NCI-H2107 (cell line): ENCODE measurements around the gene PNMA6E.

Experiments used
- DNase-seq: peaks from one replicate; lab custom pipeline; 2025; lab: John Stamatoyannopoulos, UW

Gene PNMA6E

GRCh38 chrX:153401133-153401764 is at the start of gene PNMA6E:
PNMA6E (minus strand) TSS chrX:153401350; CDS start chrX:153398849, 2,501 bp downstream.
- no peak for DNase-seq

DNA sequence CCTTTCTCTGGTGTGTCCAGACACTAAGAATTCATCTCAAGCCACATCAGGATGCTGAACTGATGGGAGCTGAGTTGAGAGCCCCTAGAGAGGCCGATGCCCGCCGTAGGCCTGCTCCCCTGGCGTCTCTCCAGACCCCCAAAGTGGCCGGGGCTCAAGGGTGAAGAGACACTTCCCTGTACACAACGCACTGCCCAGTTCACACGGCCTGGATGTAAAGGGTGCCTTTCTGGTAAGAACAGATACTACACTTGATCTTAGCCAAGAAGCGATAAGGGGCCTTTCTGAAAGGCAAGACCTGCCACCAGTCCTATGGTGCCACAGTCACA is 49.8 kb upstream of the PNMA6E start:
- no peak for DNase-seq

DNA sequence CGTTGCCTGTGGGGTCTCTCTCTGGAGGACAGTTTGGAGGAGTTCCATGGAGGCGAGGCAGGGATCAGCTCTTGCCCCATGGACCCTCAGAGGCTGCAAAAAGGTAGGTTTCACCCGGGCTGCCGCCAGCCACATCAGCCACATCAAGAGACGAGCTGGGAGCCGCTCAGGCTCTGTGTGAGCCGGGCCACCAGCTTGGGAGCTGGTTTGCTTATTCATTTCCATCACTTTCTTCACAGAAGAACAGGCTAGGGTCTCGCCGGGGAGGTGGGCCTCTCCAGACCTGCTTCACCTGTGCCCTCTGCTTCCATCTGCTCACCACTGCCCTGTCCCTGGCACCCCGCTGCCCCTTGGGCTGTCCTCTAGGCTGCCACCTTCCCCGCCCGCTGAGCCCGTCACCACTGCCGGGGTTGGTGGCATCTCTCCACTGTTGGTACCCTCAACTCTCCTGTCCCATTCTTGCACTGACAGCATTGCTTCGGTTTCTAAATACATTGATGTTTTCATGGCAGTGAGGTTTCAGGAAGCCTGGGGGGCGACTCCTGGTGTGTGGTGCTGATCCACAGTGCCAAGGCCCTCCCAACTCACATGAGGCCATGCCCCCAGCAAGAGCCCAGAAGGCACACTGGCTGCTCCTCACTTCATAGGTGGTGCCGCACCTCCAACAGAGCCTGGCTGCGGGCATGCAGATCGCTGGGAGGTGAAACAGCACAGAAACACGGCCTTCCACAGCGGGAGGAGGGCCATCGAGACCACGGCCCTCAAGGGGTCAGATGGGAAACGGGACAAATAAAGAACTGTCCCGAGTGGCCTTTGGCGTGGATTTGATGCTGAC is 49.2 kb upstream of the PNMA6E start:
- no peak for DNase-seq

DNA sequence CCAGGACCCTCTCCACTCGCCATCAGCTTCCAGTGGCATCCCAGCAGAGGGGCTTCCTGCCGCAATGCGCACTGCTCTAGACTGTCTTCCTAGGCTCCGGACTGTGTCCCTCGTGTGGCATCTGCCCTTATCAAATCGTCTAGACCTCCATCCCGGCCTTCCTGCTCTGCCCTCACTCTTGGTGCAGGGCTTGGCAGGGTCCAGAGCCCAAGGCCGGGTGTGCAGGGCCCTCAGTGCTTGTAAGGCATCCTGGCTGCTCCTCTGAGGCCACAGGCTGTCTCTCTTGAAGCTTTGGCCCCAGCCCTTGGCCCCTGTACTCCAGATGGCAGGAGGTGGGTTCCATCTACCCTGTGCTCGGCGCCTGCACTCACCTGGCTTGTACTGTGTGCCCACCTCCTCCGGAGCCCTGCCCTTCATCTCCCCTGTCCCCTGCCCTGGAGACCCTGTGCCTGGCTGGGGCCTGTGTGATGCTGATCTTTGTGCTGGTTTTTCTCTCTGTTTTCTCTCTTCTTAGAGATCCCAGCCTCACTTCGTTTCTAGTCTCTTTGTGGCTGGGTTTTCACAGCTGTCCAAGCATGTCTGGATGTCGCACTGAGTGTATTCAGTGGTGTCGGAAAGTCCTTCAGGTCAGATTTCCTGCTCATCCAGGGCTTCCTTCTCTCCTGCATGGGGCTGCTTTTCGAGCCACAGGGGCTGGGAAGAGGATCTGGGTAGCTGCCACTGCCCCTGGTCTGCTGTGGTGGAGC is 48.4 kb upstream of the PNMA6E start:
- DNase-seq, result no peak

DNA sequence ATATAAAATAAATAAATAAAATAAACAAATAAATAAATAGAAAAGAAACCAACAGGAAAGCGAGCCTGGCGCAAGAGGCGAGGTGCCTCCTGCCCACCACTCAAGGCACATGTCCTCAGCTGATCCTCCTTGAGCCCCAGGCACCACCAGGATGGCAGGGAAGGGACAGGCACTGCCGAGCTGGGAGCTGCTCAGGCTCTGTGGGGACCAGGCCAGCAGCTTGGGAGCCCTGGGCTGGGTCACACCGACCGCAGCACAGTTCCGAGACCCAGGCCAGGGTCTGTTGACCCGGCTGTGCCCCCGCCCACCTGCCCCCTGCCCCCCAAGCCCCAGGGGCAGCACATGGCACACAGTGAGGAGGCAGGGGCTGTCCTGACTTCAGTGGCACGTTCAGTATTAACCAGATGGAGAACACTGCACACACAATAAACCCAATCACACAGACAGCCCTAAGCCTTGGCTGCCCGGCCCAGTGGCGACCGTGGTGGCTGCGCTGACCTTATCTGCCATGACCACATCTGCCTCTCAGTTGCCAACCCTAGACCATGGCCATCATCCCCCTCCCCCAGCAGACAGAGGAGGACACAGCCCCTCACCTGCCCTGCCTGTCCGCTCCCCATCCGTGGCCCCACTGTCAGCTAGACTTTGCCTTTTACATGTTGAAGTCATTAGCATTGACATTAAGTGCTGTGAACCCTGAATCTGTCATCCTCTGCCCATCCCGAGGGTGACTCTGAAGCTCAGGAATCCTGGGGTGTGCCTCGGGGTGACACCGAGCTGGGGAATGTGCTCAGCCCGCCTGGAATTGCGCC is 47.6 kb upstream of the PNMA6E start:
- DNase-seq, result no peak

DNA sequence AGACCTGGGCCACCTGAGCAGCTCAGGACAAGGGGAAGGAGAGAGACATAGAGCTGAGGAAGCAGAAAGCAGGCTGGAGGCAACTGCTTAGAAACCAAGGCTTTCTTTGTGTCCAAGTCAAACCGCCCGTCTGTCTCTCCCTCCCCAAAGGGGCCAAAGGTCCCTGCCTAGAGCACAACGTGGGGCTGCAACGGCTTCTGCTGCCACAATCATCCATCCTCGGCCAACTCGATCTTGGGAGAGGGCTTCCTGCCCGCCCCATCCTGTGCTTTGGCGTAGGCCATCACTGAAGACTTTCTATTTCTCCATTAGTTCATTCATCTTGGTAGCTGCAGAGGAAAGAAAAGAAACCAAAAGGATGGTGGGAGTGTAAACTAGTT is 46.4 kb upstream of the PNMA6E start:
- no peak for DNase-seq

DNA sequence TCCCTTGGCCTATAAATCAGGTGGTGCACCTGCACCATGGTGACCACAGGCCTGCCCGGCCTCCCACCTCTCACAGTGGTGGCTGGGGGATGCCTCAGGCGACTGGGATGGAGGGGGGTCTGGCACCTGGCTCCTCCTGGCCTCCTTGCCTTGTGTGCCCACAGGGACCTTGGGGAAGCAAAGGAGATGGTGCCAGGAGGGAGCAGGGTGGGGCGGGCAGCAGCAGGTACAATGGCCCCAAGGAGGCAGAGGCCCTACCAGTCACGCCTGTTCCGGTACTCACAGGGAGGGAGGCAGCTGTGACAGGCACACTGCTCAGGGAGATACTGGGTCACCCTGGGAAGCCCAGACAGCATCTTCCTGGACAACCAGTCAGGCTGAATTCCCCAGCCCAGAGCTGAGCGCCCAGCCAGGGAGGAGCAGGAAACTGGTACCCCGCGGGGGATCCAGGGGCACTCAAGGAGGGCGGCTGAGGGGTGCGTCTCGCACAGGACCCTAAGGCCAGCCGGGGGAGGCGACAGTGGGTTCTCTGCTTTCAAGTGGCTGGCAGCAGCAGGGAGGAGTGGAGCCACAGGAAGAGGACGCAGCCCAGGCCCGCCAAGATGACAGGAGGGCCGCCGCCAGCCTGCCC is 45.9 kb upstream of the PNMA6E start:
- DNase-seq, result no peak

DNA sequence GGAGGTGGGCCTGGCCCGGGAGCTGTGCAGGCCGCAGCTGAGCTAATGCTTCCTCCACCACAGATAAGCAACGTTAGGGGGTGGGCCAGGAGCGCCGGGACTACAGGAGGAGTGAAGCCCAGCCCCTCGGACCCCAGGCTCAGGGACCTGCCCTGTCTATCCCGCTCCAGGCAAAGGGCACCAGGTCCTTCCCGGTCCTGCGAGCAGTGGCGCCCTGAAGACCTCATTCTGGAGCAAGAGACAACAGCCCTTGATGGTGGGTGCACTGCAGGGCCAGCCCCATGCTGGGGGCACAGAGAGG is 45.4 kb upstream of the PNMA6E start:
- no peak for DNase-seq

DNA sequence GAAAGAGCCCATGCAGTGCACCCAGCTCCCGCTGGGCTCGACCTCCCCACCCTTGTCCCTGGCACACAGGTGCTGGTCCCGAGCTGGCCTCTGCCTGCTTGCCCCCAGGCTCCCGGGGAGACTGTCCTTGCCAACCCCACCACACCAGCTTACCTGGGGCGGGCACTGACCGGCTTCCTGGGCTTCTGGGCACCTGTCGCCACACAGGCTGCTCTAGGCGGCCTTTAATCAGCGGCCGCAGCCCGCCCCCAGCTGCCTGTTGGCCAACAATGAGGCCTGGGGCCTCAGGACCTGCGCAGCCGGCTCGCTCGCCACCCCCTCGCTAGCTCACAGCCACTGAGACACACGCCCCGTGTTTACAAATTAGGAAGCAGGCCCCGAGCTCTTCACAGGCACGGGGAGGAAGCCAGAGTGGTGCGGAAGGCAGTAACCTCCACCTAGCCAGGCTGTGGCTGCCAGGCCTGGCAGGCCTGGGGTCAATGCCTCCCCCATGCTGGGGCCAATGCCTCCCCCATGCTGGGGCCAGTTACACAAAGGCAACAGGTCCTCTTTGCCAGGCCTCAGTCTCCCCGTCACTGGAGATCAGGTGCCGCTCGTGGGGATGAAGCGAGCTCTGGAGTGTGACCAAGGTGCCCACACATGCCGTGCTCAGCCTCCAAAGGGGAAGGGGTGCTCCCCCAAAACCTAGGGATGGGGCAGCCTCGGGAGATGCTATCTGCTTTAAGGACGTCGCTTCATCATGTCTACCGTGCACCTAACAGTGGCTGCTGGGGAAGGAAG is 44.9 kb upstream of the PNMA6E start, which contains the start of gene TREX2:
TSS of gene TREX2 (minus strand) at position 201 of the 780 bp plus-strand sequence. CDS start 626 bp downstream, outside the sequence.
- DNase-seq, result no peak

- DNase-seq, result no peak
These were observed 44.1 kb upstream of the PNMA6E start for GRCh38 chrX:153445106-153445855.

DNA sequence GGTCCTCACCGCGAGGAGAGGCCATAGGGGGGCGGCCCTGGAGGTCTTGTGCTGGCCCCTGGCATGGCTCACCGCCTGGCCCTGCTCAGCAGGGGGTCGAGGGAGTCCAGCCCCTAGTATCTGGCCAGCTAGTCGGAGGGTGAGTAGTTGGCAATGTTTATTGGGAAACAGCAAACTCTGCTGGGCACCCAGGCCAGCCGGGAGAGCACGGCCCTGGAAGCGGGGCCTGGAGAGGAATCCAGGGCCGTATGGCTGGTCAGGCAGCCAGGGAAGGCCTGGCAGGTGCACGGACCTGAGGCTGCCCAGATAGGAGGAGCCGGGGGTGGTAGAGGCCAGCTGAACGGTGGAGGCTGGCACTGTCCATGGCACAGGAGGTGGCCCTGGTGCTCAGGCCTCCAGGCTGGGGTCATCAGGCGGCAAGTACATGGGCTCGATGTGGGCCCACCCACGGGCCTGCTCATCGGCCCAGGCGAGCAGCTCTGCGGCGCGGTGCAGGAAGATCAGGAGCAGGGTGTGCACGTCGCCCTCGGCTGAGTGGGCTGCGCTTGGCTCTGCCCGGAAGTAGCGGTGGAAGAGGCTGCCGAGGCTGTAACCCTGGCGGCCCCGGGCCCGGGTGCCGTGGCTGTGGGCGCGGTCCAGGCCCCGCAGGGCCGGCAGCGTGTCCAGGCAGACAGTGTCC is 43.3 kb upstream of the PNMA6E start:
- no peak for DNase-seq

- no peak for DNase-seq
These were observed 42.6 kb upstream of the PNMA6E start for GRCh38 chrX:153443476-153444332.

GRCh38 chrX:153442463-153442862 is 41.3 kb upstream of the PNMA6E start:
- DNase-seq, result no peak

DNA sequence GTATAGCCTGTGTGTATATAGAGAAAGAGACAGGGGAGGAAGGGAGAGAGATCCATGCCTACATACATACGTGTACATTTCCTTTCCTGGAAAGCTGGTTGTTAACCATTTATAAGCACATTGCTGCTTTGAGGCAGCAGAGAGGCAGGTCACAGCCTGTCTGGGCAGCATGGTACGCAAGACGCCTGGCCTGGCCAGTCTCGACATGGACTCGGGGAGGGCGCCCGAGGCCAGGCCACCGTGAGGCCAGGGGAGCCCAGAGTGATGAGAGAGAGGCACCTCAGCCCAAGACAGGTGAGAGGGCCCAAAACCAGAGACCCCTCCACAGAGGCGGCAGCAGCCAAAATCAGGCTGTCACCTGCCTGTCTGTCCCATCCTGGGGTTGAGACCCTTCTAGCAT is 40.8 kb upstream of the PNMA6E start:
- DNase-seq, result no peak

GRCh38 chrX:153441296-153441695 is 40.1 kb upstream of the PNMA6E start:
- DNase-seq, result no peak

- DNase-seq, result no peak
These were observed 39.5 kb upstream of the PNMA6E start for GRCh38 chrX:153440556-153441135.

DNA sequence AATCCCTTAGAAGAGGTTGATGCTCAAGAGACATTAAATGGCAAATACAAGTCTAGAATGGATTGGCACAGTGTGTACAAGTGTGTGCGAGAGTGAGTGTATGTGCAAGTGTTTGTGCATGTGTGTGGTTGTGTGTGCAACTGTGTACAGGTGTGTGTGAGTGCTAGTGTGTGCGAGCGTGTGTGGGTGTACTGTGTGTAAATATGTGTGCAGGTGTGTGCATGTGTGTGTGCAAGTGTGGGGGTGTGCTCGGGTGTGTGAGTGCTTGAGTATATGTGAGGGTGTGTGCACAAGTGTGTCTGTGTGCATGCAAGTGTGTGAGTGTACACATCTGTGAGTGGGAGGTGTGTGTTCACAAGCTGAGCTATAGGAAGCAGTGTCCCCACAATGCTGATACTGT is 38.8 kb upstream of the PNMA6E start:
- DNase-seq, result no peak

DNA sequence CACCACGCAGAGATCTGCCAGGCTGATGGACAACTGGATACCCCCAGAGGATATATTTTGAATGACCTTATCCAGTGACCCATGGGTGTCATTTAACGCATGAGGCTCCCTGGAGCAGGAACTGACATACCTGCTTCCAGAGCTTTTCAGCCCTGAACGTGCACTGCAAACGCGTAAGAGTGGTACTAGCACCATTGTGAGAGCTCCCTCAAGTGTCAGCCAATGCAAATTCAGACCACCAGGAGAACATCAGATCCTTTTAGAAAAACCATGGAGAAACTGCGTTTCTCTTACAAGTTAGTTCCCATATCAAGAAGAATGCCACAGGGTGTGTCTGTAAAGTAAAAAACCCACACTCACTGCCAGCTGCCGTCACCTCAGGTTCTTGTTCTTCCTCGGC is 37.4 kb upstream of the PNMA6E start:
- DNase-seq, result no peak
